ENCODE measurements around the gene FERMT3.
A peak's percentile ranks its signal among the peaks of the same experiment; 100 is the strongest.

Gene FERMT3

GRCh38 chr11:64178203-64178602 is 28.3 kb upstream of the FERMT3 start:
- TF ChIP-seq JUND (IDR thresholded peaks at IDR 0.05; ENCODE audit: low read depth), result no peak
- in situ Hi-C loops (cut with HindIII; ENCODE audit: low pct_unique_long_range_greater_than_20kb, low sequenced_read_pairs), result no loop called here

GRCh38 chr11:64178951-64179639 is 27.4 kb upstream of the FERMT3 start:
- in situ Hi-C loops (cut with HindIII; ENCODE audit: low pct_unique_long_range_greater_than_20kb, low sequenced_read_pairs), result no loop called here
- TF ChIP-seq JUND (IDR thresholded peaks at IDR 0.05; ENCODE audit: low read depth), result no peak
- no peak for DNase-seq (ENCODE audit: low read depth in 1 of 2, low spot score in 1 of 2)

More at GRCh38 chr11:64178203-64178602, 28.3 kb upstream of the FERMT3 start:
- no peak for DNase-seq (ENCODE audit: low read depth in 1 of 2, low spot score in 1 of 2)

- no peak for TF ChIP-seq JUND (IDR thresholded peaks at IDR 0.05; ENCODE audit: low read depth)
- in situ Hi-C loops (cut with HindIII; ENCODE audit: low pct_unique_long_range_greater_than_20kb, low sequenced_read_pairs), result no loop called here
- no peak for DNase-seq (ENCODE audit: low read depth in 1 of 2, low spot score in 1 of 2)
Observed at GRCh38 chr11:64180891-64181290, 25.6 kb upstream of the FERMT3 start.

- in situ Hi-C loops (cut with HindIII; ENCODE audit: low pct_unique_long_range_greater_than_20kb, low sequenced_read_pairs), result no loop called here
- TF ChIP-seq JUND (IDR thresholded peaks at IDR 0.05; ENCODE audit: low read depth), result no peak
- peak; percentile 76 to 89 for DNase-seq (ENCODE audit: low read depth in 1 of 2, low spot score in 1 of 2)
Observed at GRCh38 chr11:64181506-64182411, 24.8 kb upstream of the FERMT3 start.

GRCh38 chr11:64183890-64184289 is 22.6 kb upstream of the FERMT3 start:
- no peak for DNase-seq (ENCODE audit: low read depth in 1 of 2, low spot score in 1 of 2)
- in situ Hi-C loops (cut with HindIII; ENCODE audit: low pct_unique_long_range_greater_than_20kb, low sequenced_read_pairs), result no loop called here
- no peak for TF ChIP-seq JUND (IDR thresholded peaks at IDR 0.05; ENCODE audit: low read depth)

GRCh38 chr11:64185175-64185692 is 21.3 kb upstream of the FERMT3 start:
- no peak for TF ChIP-seq JUND (IDR thresholded peaks at IDR 0.05; ENCODE audit: low read depth)
- peak; percentile 45 to 86 for DNase-seq (ENCODE audit: low read depth in 1 of 2, low spot score in 1 of 2)
- in situ Hi-C loops (cut with HindIII; ENCODE audit: low pct_unique_long_range_greater_than_20kb, low sequenced_read_pairs), result no loop called here

- no peak for TF ChIP-seq JUND (IDR thresholded peaks at IDR 0.05; ENCODE audit: low read depth)
- DNase-seq (ENCODE audit: low read depth in 1 of 2, low spot score in 1 of 2), result peak; percentile 99 to 100
- in situ Hi-C loops (cut with HindIII; ENCODE audit: low pct_unique_long_range_greater_than_20kb, low sequenced_read_pairs), result no loop called here
Observed at GRCh38 chr11:64185693-64186491, 20.6 kb upstream of the FERMT3 start, which contains the start of gene STIP1. Gene STIP1, plus strand, starts transcription at chr11:64186171. Its CDS starts 91 bp downstream, at chr11:64186262.

- no peak for TF ChIP-seq JUND (IDR thresholded peaks at IDR 0.05; ENCODE audit: low read depth)
- in situ Hi-C loops (cut with HindIII; ENCODE audit: low pct_unique_long_range_greater_than_20kb, low sequenced_read_pairs), result no loop called here
- peak in 1 of 2 experiments; percentile 38 for DNase-seq (ENCODE audit: low read depth in 1 of 2, low spot score in 1 of 2)
Observed at GRCh38 chr11:64186492-64187165, 19.9 kb upstream of the FERMT3 start.

- in situ Hi-C loops (cut with HindIII; ENCODE audit: low pct_unique_long_range_greater_than_20kb, low sequenced_read_pairs), result no loop called here
- no peak for DNase-seq (ENCODE audit: low read depth in 1 of 2, low spot score in 1 of 2)
- no peak for TF ChIP-seq JUND (IDR thresholded peaks at IDR 0.05; ENCODE audit: low read depth)
Observed at GRCh38 chr11:64192434-64192833, 14.1 kb upstream of the FERMT3 start.

GRCh38 chr11:64196626-64197025 is 9.9 kb upstream of the FERMT3 start:
- in situ Hi-C loops (cut with HindIII; ENCODE audit: low pct_unique_long_range_greater_than_20kb, low sequenced_read_pairs), result no loop called here
- DNase-seq (ENCODE audit: low read depth in 1 of 2, low spot score in 1 of 2), result no peak
- TF ChIP-seq JUND (IDR thresholded peaks at IDR 0.05; ENCODE audit: low read depth), result no peak

- in situ Hi-C loops (cut with HindIII; ENCODE audit: low pct_unique_long_range_greater_than_20kb, low sequenced_read_pairs), result no loop called here
- TF ChIP-seq JUND (IDR thresholded peaks at IDR 0.05; ENCODE audit: low read depth), result no peak
- DNase-seq (ENCODE audit: low read depth in 1 of 2, low spot score in 1 of 2), result no peak
Observed at GRCh38 chr11:64198511-64198910, 8.0 kb upstream of the FERMT3 start.

- TF ChIP-seq JUND (IDR thresholded peaks at IDR 0.05; ENCODE audit: low read depth), result no peak
- in situ Hi-C loops (cut with HindIII; ENCODE audit: low pct_unique_long_range_greater_than_20kb, low sequenced_read_pairs), result no loop called here
- no peak for DNase-seq (ENCODE audit: low read depth in 1 of 2, low spot score in 1 of 2)
Observed at GRCh38 chr11:64201543-64201942, 5.0 kb upstream of the FERMT3 start.
